Breast epithelium (tissue), 3 donors: ENCODE results near the gene DNMBP.

Experiments used
- POLR2A ChIP-seq: fragments of 450-650 bp; IDR thresholded peaks from one replicate; pipeline ENCODE4 v1.6.1; 2016; ENCODE audit warnings: antibody characterized with exemption, mild to moderate bottlenecking, moderate library complexity
- POLR2AphosphoS5 ChIP-seq, 3 donors: sonication (generic); formaldehyde crosslinking; IDR thresholded peaks; one replicate each; pipeline ENCODE4 v1.6.1; 2017; ENCODE audit warnings: antibody characterized with exemption in 3 of 3
- TF ChIP-seq, protein P1 (sequence below), 3 donors: fragments of 450-650 bp; IDR thresholded peaks; one replicate each; pipeline ENCODE4 v1.5.1; 2016 to 2017; ENCODE audit warnings: antibody characterized with exemption in 3 of 3, mild to moderate bottlenecking in 3 of 3, moderate library complexity in 3 of 3

DNA sequence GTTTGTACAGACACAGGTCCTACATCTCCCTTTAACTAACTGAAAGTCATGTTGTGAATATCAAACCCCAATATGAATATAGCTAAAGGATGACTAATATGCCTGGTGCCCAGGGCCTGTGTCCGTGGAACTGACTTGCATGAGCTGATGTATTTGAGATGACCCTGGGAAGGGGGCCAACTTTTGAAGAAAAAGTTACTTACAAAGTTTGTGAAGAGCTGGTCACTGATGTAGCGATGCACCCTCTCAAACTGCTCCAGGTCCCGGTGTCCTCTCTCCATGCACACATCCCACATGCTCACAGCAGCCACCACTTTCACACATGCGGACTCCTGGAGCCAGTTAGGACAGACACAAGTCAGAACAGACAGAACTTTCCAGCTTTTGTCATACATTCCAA is 121.1 kb downstream of the DNMBP start:
- TF ChIP-seq, protein P1, sequence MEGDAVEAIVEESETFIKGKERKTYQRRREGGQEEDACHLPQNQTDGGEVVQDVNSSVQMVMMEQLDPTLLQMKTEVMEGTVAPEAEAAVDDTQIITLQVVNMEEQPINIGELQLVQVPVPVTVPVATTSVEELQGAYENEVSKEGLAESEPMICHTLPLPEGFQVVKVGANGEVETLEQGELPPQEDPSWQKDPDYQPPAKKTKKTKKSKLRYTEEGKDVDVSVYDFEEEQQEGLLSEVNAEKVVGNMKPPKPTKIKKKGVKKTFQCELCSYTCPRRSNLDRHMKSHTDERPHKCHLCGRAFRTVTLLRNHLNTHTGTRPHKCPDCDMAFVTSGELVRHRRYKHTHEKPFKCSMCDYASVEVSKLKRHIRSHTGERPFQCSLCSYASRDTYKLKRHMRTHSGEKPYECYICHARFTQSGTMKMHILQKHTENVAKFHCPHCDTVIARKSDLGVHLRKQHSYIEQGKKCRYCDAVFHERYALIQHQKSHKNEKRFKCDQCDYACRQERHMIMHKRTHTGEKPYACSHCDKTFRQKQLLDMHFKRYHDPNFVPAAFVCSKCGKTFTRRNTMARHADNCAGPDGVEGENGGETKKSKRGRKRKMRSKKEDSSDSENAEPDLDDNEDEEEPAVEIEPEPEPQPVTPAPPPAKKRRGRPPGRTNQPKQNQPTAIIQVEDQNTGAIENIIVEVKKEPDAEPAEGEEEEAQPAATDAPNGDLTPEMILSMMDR (IDR thresholded peaks at IDR 0.05) = no peak
- TF ChIP-seq POLR2A (no peak), POLR2AphosphoS5 (IDR thresholded peaks at IDR 0.05) (no peak)
